K562 (cell line): ENCODE data around the gene BSN.

ENCODE experiments used
- CAMTA2 ChIP-seq: fragments of 250-450 bp; sonication (Bioruptor Pico); conservative IDR thresholded peaks from 2 replicates; pipeline ENCODE4 v1.5.1; 2022
- CC2D1A ChIP-seq: fragments of 450-650 bp; IDR thresholded peaks from 2 replicates; pipeline ENCODE4 v1.6.1; 2017; ENCODE audit warnings: mild to moderate bottlenecking
- CTCF ChIP-seq, 3 experiments: IDR thresholded peaks in 2 of 3; conservative IDR thresholded peaks in 1 of 3; 2 replicates each; pipeline ENCODE4 v1.5.1; 2011 to 2012; ENCODE audit warnings: low read length in 3 of 3, mild to moderate bottlenecking in 3 of 3, control low read depth in 2 of 3, improper control_type of control experiment in 1 of 3, inconsistent platforms in 1 of 3, low read depth in 1 of 3, mixed read lengths in 1 of 3, moderate library complexity in 1 of 3; ENCODE audit not compliant: insufficient read depth in 2 of 3
- ERF ChIP-seq: fragments of 450-650 bp; formaldehyde crosslinking; IDR thresholded peaks from 2 replicates; pipeline ENCODE4 v1.4.0; 2020; ENCODE audit warnings: mild to moderate bottlenecking, mixed read lengths
- HBP1 ChIP-seq: fragments of 450-650 bp; formaldehyde crosslinking; IDR thresholded peaks from 2 replicates; pipeline ENCODE4 v1.4.0; 2022; ENCODE audit warnings: missing genetic modification characterization
- HMG20A ChIP-seq: fragments of 450-650 bp; formaldehyde crosslinking; conservative IDR thresholded peaks from 2 replicates; pipeline ENCODE4 v1.4.0; 2020; ENCODE audit warnings: mild to moderate bottlenecking, mixed read lengths
- KDM2B ChIP-seq: fragments of 250-450 bp; sonication (Bioruptor Pico); IDR thresholded peaks from 2 replicates; pipeline ENCODE4 v1.8.0; 2021; ENCODE audit warnings: mild to moderate bottlenecking, moderate library complexity
- MAFG ChIP-seq: fragments of 450-650 bp; conservative IDR thresholded peaks from 2 replicates; pipeline ENCODE4 v1.6.1; 2016; ENCODE audit warnings: missing genetic modification characterization, missing compliant biosample characterization
- MECOM ChIP-seq: fragments of 250-450 bp; sonication (Bioruptor Pico); IDR thresholded peaks from 2 replicates; pipeline ENCODE4 v1.8.0; 2022; ENCODE audit warnings: inconsistent platforms
- POLR2A ChIP-seq: fragments of 450-650 bp; conservative IDR thresholded peaks from 2 replicates; pipeline ENCODE4 v1.6.1; 2016
- SMAD4 ChIP-seq: fragments of 250-450 bp; sonication (Bioruptor Pico); conservative IDR thresholded peaks from 2 replicates; pipeline ENCODE4 v1.8.0; 2021; ENCODE audit warnings: inconsistent platforms, mild to moderate bottlenecking, moderate library complexity
- TCF7L2 ChIP-seq: fragments of 150-350 bp; IDR thresholded peaks from 2 replicates; pipeline ENCODE4 v1.6.1; 2016; ENCODE audit warnings: low read depth, mild to moderate bottlenecking, low read length, moderate library complexity
- ZNF143 ChIP-seq: sonication (generic); formaldehyde crosslinking; IDR thresholded peaks from 2 replicates; pipeline ENCODE4 v1.9.0; 2022; ENCODE audit warnings: mild to moderate bottlenecking, missing genetic modification reagents
- ZNF431 ChIP-seq: sonication (generic); formaldehyde crosslinking; IDR thresholded peaks from 2 replicates; pipeline ENCODE4 v1.8.0; 2022; ENCODE audit warnings: mild to moderate bottlenecking, missing genetic modification reagents

- no peak for TF ChIP-seq ZNF143 (CRISPR knock-in tag)
- no peak for TF ChIP-seq KDM2B (CRISPR knock-in tag)
- no peak for TF ChIP-seq ERF (CRISPR knock-in tag)
- no peak for TF ChIP-seq POLR2A
- TF ChIP-seq HBP1 (CRISPR knock-in tag), result no peak
- TF ChIP-seq MAFG (tag), result no peak
- no peak for TF ChIP-seq TCF7L2
- TF ChIP-seq CAMTA2 (CRISPR knock-in tag), result no peak
- TF ChIP-seq HMG20A (CRISPR knock-in tag), result no peak
- no peak for TF ChIP-seq CTCF (IDR thresholded peaks at IDR 0.05 in 2 of 3, conservative IDR thresholded peaks at IDR 0.05 in 1 of 3; ENCODE audit: insufficient read depth in 2 of 3, low read depth in 1 of 3, low read length in 3 of 3)
- no peak for TF ChIP-seq ZNF431 (CRISPR knock-in tag)
- TF ChIP-seq MECOM (CRISPR knock-in tag), result no peak
- no peak for TF ChIP-seq SMAD4 (CRISPR knock-in tag)
- no peak for TF ChIP-seq CC2D1A
Measured at GRCh38 chr3:49582177-49582576, 27.9 kb downstream of the BSN start.
